GM18517 (cell line): ENCODE results near the gene PCDH1.
"Not testable (repeated sequence)": the region's sequence is repeated elsewhere in the genome, so short reads cannot be mapped to it uniquely, and the experiment has no call there.

Experiments used
- ATAC-seq: cut with Tn5 transposase; IDR thresholded peaks from one replicate; pipeline ENCODE4 v1.9.1; 2021; ENCODE audit warnings: mild to moderate bottlenecking, moderate library complexity; ENCODE audit not compliant: unreplicated experiment

Gene PCDH1

GRCh38 chr5:141902015-141902814, 24.0 kb upstream of the PCDH1 start:
- no peak for ATAC-seq

DNA sequence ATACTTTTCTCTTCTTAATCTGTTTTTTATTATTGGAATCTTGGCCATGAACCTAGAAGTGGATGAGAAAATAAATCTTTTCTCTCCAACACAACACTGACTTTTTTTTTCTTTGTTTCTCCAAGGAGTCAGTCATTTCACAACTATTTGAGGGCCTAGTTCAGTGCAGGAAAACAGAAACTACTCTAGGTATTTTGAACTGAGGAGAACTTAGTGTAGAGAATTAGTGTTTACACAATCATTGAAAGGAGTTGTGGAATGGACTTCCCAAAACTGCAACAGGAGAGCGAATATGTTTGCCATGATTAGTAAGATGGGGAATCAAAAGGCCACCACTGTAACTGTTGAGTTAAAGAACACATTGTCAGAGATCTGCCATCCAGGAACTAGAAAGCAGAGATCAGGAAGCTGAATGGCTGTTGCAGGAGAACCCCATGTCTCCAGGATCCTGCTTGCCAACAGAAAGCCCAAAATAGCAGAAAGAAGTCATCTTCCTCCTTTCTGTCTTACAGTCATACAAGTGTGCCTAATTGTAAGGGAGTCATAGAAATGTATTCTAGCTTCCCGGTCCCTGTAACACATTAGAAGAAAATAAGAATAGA, 20.3 kb upstream of the PCDH1 start:
- no peak for ATAC-seq

GRCh38 chr5:141897425-141897824, 19.2 kb upstream of the PCDH1 start:
- ATAC-seq = no peak

GRCh38 chr5:141890429-141890828, 12.2 kb upstream of the PCDH1 start:
- ATAC-seq = not testable (repeated sequence)

DNA sequence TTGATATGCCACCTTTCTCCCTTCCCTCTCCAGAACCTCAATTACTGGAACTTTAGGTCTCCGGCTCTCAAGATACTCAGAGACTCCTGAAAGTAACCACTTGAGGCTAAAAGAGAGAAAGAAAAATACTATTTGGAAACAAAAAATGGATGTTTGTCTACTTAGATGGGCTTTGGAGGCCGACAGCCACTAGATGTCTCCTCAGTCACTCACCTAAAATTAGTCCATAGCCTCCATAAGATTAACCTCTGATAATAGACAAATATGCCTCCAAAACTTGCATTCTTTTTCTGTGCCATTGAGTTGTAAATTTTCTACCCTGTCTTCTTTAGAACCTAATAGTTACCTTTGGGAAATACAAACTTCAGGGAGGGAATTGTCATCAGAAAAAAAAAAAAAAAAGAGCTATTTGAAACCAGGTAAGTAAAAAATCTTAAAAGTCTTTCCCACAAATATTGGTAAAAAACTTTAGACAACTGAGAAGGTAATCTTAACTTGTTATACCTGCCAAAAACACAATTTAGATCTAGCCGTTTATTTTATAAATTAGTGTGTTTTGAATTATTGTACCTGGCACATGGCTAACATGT, 11.2 kb upstream of the PCDH1 start:
- no peak for ATAC-seq

DNA sequence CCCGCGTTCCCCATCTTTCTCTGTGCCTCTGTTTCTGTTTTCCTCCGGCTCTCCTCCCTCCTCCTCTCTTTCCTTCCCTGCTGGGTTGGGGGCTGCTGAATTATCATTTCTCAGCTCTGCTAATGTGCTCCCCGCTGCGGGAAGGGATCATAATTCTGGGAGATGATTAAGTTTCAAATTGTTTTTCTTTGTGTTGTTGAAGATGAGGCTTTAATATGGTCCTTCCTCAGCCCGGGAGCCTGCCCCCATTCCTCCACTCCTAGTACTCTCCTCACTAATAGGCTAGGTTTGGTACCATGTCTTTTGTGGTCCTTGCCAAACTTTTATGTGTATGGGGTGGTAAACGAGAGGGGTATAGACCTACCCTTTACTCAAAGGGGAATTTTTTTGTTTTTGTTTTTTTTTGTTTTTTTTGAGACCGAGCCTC, 5.7 kb upstream of the PCDH1 start:
- no peak for ATAC-seq

- ATAC-seq = no peak
Measured at GRCh38 chr5:141883184-141883891, 5.1 kb upstream of the PCDH1 start.

GRCh38 chr5:141882594-141883183, 4.5 kb upstream of the PCDH1 start:
- no peak for ATAC-seq

- ATAC-seq = no peak
Measured at GRCh38 chr5:141881886-141882285, 3.7 kb upstream of the PCDH1 start.

DNA sequence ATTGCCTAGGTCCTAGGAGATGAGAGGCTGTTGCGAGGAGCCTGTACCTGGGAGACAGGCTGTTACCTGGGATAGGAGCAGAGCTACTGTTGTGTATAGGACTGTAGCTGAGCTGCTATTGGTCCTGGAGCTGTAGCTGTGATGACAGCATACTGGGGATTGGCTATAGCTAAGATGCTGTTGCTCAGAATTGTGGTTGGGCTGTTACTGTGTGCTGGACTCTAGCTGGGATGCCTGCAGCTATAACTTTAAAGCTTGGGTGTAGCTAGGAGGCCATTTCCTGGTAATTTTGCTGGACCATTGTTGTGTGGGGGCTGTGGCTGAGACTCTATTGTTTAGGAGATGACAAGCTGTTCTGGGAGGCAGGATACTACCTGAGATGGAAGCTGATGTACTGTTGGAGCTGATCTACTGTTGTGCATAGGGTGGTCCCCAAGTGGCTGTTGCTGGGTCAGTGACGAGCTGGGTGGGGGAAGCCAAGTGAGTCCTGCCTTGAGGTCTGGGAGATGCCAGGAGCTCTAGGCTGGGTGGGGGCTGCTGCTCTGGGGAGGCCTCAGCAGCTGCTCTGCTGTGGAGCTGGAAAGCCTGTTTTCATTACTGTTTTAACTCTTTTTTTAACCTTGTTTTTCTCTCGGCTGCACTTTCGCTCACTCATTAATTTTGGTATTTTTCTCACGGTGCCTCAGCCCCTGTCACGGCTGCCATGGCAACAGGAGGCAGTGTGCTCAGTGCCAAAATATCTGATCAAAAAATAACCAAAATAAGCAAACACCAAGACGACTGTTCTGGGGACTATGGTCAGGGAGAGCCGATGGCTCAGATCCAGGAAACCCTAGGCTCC, 3.0 kb upstream of the PCDH1 start:
- ATAC-seq = no peak

DNA sequence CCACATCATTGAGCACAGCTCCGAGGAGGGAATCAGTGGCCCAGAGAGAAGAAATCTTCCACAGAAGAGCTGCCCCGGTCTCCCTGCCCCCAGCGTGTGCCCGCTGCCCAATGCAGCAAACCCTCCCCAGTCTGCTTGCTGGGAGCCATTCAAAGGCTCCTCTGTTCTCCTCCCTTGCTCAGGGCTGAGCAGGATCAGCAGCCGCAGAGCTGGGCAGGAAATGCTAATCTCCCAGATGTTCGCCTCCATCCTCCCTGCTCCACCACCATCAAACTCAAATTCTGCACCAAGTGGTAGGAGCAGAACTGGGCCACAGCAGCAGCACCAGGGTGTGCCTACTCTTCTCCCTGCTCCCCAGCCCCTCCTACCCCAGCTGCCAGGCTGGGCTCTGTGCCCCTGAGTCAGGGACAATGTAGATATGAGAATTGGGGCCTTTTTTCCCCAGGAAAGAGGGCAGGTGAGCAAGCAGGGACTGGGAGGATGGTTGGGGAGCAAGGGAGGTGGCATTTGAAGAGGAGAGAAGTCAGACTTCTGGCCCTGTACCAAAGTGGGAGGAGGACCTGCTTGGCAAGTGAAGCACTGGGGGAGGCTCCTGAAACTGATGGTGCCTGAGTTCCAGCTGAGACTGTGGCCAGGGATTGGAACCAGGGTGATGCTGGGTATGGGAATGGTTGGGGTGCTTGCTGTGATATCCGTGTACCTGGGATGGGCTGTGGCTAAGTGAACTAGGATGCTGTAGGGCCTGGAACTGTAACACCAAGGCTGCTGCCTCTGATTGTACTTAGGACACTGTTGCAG, 1.9 kb upstream of the PCDH1 start:
- ATAC-seq = no peak

DNA sequence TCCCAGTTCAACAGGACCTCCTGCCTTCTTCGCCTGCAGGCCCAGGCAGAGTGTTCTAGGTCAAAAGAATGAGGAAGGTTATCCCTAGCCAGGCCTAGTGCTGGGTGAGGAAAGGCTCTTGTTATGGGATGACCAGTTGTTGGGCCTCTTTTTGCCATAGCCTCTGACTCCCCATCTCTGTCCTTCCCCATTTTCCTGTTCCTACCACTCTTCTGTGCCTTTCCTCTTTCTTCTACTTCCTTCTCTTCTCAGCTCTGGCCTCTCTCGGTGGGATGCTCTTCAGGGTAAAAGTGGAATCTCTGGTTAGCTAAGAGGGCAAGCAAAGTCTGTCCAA, 1.2 kb upstream of the PCDH1 start:
- ATAC-seq = no peak

GRCh38 chr5:141878711-141879425, 658 bp upstream of the PCDH1 start:
- ATAC-seq = peak; percentile 88

DNA sequence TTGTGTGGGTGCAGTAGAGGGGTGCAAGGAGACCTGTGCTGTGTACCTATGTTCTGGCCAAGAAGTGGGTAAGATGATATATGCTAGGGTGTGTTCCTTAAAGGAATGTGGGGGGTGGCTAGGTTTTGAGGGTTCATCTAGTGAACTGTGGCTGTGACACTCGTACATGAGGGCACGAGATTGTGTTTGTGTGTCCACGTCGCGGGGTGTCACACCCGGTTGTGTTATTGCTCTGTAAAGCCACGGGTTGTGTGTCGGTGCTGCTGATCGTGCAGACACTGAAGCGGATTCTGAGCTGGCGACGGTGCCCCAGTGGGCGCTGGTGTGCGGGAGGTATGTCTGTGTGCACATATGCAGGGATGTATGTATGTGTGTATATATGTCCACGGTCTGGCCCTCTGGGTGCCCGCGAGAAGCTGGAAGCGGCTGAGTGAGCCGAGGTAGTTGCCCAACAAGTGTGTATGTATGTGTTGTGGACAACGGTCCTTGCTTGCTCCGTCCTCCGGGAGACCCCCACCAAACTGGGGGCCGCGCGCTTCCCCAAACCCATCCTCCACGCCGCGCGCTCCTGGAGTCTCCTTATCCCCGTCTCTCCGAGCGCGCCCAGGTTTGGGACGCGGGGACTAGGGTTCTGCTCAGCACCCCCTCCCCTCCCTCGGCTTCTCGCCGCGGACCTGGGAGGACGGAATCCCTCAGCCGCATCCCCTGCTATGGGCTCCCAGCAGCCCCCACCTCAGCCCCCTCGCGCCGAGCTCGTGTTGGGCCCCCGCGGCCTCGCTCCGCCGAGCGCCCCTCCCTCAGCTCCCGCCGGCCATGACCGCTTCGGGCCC, 639 bp downstream of the PCDH1 start:
- no peak for ATAC-seq

GRCh38 chr5:141876628-141877355, 1.4 kb downstream of the PCDH1 start:
- ATAC-seq = no peak

GRCh38 chr5:141875795-141876627, 2.2 kb downstream of the PCDH1 start:
- ATAC-seq = no peak
